ENCODE data around the gene CEP170B. TPM values are rescaled to one million over a fixed set of nuclear protein-coding genes. Genes with fewer than 3 reads are reported as not detected.

Gene CEP170B
- total RNA-seq, 1 donor from 2014 or later: 14.4 TPM

DNA sequence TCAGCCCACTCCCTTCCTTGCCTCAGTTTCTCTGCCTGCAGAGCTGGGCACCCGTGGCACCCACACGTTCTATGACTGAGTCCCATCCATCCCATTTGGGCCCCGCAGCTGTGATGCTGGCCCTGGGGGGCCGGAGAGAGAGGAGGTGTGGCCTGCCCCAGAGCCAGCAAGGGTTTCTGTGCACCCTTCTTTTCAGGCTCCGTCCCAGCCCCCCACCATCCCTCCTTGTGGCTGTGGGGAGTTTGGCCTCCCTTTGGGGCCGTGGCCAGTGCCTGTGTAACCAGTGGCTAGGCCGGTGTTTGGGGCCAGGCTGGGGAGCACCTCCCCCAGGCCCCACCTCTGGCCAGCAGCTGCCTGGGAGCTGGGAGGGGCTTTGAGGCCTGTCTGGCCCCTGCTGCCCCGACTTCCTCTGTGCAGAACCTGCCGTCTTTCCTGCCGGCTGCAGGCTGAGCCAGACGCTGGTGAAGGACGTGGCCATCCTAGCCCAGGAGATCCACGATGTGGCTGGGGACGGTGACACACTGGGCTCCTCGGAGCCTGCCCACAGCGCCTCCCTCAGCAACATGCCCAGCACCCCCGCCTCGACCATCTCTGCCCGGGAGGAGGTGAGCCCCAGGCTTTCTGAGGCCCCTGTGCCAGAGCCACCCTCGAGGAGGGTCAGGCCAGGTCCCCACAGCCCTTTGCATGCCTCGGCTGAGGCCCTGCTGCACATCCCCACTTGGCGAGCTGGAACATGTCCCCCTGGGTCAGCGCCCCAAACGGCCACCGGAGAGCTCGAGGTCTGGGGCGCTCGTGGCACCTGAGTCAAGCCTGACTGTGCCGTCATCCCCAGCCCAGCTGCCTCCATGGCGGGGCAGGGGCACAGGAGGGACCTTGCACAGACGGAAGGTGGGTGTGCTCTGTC is 27.7 kb downstream of the CEP170B start:
- H3K4me1 Mint-ChIP-seq: peaks cover 5% of the 10 kb centered on the region
- no peak overlapping the region for H3K27ac Mint-ChIP-seq (ENCODE audit: unreplicated experiment)
- DNase-seq (ENCODE audit: low read depth, low spot score): no peak
- peaks cover 3% of the 10 kb centered on the region for H3K27me3 Mint-ChIP-seq (ENCODE audit: low read depth)
- no peaks in the 10 kb centered on the region for H3K36me3 Mint-ChIP-seq (ENCODE audit: low read depth)
- TF ChIP-seq, protein P1, sequence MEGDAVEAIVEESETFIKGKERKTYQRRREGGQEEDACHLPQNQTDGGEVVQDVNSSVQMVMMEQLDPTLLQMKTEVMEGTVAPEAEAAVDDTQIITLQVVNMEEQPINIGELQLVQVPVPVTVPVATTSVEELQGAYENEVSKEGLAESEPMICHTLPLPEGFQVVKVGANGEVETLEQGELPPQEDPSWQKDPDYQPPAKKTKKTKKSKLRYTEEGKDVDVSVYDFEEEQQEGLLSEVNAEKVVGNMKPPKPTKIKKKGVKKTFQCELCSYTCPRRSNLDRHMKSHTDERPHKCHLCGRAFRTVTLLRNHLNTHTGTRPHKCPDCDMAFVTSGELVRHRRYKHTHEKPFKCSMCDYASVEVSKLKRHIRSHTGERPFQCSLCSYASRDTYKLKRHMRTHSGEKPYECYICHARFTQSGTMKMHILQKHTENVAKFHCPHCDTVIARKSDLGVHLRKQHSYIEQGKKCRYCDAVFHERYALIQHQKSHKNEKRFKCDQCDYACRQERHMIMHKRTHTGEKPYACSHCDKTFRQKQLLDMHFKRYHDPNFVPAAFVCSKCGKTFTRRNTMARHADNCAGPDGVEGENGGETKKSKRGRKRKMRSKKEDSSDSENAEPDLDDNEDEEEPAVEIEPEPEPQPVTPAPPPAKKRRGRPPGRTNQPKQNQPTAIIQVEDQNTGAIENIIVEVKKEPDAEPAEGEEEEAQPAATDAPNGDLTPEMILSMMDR (conservative IDR thresholded peaks at IDR 0.05): no peak
- H3K4me3 Mint-ChIP-seq: no peak overlapping the region
- no peaks in the 10 kb centered on the region for H3K9me3 Mint-ChIP-seq

DNA sequence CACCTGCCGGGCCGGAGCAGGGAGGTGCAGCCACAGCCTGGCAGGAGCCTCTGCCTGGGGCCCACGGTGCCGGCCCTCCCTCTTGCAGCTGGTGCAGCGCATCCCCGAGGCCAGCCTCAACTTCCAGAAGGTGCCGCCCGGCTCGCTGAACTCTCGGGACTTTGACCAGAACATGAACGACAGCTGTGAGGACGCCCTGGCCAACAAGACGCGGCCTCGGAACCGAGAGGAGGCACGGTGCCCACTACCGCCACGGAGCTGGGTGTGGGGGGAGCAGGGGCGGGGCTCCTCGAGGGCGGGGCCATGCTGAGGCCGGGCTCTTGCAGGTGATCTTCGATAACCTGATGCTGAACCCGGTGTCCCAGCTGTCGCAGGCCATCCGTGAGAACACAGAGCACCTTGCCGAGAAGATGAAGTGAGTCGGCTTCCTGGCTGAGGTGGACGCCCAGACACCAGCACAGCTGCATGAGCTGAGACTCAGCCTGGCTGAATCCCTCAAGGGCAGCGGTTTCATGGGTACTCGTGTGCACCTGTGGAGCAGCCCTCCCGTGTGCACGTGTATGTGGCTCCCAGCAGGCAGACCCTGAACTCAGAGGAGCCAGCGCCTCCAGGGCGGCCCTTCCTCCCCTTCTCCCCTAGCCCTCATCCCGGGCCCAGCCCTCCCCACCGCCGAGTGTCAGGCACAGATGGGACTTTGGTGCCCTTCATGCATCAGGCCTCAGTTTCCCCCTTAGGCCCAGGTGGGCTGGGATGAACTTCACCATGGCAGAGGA is 28.6 kb downstream of the CEP170B start:
- TF ChIP-seq, protein P1 (conservative IDR thresholded peaks at IDR 0.05): no peak
- H3K27ac Mint-ChIP-seq (ENCODE audit: unreplicated experiment): no peak overlapping the region
- H3K4me3 Mint-ChIP-seq: no peak overlapping the region
- H3K36me3 Mint-ChIP-seq (ENCODE audit: low read depth): no peaks in the 10 kb centered on the region
- H3K27me3 Mint-ChIP-seq (ENCODE audit: low read depth): peaks cover 4% of the 10 kb centered on the region
- no peaks in the 10 kb centered on the region for H3K9me3 Mint-ChIP-seq
- H3K4me1 Mint-ChIP-seq: peaks cover 5% of the 10 kb centered on the region
- no peak for DNase-seq (ENCODE audit: low read depth, low spot score)

DNA sequence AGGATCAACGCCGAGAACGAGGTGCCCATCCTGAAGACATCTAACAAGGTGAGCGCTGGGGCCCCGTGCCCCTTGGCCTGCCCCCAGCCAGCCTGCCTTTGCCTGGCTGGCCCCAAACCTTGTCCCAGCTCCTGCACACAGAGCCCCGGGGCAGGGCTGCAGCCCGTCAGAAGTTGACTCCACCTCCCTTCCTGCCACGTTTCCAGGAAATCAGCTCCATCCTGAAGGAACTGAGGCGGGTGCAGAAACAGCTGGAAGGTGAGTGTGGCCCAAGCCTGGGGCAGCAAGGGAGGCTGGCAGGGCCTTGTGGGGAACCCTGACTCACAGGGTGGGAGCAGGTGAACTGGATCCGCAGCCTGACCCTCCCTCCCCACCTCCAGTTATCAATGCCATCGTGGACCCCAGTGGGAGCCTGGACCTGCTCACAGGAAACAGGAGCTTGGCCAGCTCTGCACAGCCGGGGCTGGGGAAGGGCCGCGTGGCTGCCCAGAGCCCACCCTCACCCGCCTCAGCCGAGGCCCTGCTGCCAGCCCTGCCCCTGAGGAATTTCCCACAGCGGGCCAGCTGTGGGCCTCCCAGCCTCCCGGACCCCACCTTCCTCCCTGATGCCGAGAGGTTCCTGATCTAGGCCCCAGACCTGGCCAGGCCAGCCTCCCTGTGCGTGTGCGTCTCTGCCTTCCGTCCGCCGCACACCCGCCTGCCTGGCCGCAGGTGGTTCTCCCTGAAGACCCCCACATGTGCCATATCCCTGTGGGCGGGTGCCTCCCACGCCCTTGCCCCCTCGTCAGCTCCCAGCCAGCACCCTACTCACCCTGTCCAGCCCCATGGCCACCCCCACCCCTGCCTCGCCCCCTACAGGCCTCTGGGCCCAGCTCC is 29.5 kb downstream of the CEP170B start:
- H3K27ac Mint-ChIP-seq (ENCODE audit: unreplicated experiment): no peak overlapping the region
- H3K4me1 Mint-ChIP-seq: peaks cover 5% of the 10 kb centered on the region
- DNase-seq (ENCODE audit: low read depth, low spot score): no peak
- H3K4me3 Mint-ChIP-seq: no peak overlapping the region
- no peaks in the 10 kb centered on the region for H3K36me3 Mint-ChIP-seq (ENCODE audit: low read depth)
- no peaks in the 10 kb centered on the region for H3K9me3 Mint-ChIP-seq
- H3K27me3 Mint-ChIP-seq (ENCODE audit: low read depth): peaks cover 8% of the 10 kb centered on the region
- TF ChIP-seq, protein P1 (conservative IDR thresholded peaks at IDR 0.05): no peak

DNA sequence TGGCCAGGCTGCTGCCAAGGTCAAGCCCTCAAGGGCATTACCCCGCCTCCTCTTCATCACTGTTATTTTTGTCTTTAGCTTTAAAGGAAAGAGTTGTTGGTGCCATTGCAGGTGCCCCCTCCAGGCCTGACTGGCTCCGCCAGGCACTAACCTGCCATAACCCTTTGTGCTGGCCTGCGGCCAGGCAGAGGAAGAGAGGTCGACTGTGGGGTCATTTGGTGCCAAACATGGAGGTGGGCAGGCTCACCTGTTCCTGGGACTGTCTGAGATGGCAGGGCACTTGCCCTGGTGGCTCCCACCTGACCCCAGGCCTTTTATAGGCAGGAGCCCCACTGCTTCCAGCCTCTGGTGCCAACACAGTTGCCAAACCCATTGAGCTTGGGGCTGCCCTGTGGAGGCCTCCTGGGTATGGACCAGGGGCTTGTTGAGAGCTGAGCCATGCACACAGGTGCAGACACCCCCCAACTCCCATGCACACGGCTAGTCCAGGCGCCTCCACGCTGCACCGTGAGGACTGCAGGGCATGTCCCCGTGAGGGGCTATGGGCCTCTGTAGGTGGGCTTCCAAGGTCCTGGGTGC is 30.2 kb downstream of the CEP170B start:
- DNase-seq (ENCODE audit: low read depth, low spot score): no peak
- peaks cover 15% of the 10 kb centered on the region for H3K27me3 Mint-ChIP-seq (ENCODE audit: low read depth)
- no peaks in the 10 kb centered on the region for H3K36me3 Mint-ChIP-seq (ENCODE audit: low read depth)
- no peak overlapping the region for H3K4me3 Mint-ChIP-seq
- no peaks in the 10 kb centered on the region for H3K9me3 Mint-ChIP-seq
- TF ChIP-seq, protein P1 (conservative IDR thresholded peaks at IDR 0.05): no peak
- no peak overlapping the region for H3K27ac Mint-ChIP-seq (ENCODE audit: unreplicated experiment)
- peaks cover 5% of the 10 kb centered on the region for H3K4me1 Mint-ChIP-seq
